Transverse colon (tissue), 3 donors: ENCODE data around the gene ANKRD18A.

Experiments
- POLR2A ChIP-seq: fragments of 450-650 bp; IDR thresholded peaks from one replicate; pipeline ENCODE4 v1.6.1; 2016; ENCODE audit warnings: antibody characterized with exemption, mild to moderate bottlenecking, moderate library complexity
- TF ChIP-seq, protein P1 (sequence below), 5 experiments: fragments of 200-600 bp in 3 of 5; fragments of 450-650 bp in 2 of 5; sonication (generic) in 3 of 5; IDR thresholded peaks; 1 replicate in 2 of 5; 2 replicates in 3 of 5; pipeline ENCODE4 v1.5.1; 2016 to 2017; ENCODE audit warnings: antibody characterized with exemption in 5 of 5, inconsistent platforms in 3 of 5, mild to moderate bottlenecking in 2 of 5, moderate library complexity in 1 of 5

DNA sequence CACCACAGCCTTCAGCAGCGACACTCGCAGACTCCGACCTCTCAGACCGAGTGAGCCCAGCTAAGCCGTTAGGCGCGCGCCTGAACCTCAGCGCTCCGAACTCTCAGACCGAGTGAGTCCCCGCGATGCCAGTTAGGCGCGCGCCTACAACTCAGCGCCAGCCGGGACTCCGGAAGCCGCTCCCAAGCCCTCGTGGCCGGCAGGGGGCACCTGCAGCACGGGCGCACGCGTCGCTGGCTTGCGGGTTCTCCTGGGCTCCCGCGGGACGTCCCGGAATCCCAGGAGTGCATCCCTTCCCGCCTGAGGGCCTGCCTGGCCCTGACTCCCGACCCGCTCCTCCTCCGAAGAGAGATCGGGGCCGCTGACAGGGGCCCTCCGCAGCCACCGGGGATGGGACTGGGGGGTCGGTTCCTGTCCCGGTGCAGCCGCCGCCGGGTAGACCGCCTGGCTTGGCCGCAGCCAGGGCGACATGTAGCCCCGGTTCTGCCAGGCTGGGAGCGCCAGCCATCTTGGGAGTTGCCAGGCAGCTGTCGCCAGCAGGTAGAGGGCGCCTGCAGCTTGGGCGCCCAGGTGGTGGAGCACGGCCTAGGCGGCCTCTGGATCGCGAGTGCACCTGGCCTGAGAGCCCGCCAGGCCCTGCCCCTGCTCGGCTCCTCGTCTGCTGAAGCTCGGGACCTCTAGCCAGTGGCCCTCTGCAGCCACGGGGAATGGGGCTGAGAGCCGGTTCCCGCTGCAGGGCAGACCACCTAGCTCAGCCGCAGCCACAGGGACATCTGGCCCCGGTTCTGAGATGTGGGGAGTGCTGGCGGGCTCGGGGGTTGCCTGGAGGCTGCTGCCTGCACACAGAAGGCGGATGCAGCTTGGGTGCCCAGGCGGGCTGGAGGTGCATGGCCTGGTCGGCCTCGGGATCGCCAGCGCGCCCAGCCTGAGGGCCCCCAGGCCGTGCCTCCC is at the start of gene ANKRD18A:
- TF ChIP-seq, protein P1, sequence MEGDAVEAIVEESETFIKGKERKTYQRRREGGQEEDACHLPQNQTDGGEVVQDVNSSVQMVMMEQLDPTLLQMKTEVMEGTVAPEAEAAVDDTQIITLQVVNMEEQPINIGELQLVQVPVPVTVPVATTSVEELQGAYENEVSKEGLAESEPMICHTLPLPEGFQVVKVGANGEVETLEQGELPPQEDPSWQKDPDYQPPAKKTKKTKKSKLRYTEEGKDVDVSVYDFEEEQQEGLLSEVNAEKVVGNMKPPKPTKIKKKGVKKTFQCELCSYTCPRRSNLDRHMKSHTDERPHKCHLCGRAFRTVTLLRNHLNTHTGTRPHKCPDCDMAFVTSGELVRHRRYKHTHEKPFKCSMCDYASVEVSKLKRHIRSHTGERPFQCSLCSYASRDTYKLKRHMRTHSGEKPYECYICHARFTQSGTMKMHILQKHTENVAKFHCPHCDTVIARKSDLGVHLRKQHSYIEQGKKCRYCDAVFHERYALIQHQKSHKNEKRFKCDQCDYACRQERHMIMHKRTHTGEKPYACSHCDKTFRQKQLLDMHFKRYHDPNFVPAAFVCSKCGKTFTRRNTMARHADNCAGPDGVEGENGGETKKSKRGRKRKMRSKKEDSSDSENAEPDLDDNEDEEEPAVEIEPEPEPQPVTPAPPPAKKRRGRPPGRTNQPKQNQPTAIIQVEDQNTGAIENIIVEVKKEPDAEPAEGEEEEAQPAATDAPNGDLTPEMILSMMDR (IDR thresholded peaks at IDR 0.05) = peak; percentile 53 to 81 (median 61)
- peak; percentile 53 for TF ChIP-seq POLR2A
